Measurements from ENCODE around the gene TOX4. TPM values are rescaled to one million over a fixed set of nuclear protein-coding genes. Genes with fewer than 3 reads are reported as not detected.

The TOX4 gene
- total and polyA plus RNA-seq, 2 of the 8 experiments (the other 6 are each of a cell fraction or from before 2014, with no cell fraction given), result 51.5 to 58.3 TPM

- TF ChIP-seq KDM4A (IDR thresholded peaks at IDR 0.05; ENCODE audit: low read depth, low read length, severe bottlenecking) (peak; percentile 33), TCF12 (IDR thresholded peaks at IDR 0.05; ENCODE audit: low read depth, low read length) (no peak), RAD21 (IDR thresholded peaks at IDR 0.05 in 1 of 2, conservative IDR thresholded peaks at IDR 0.05 in 1 of 2; ENCODE audit: low read depth in 2 of 2, low read length in 2 of 2) (0 out of 4 replicates have a peak, but pooled peaks of 1 of the 2 experiments have one; percentile 4), FOSL1 (IDR thresholded peaks at IDR 0.05; ENCODE audit: insufficient read depth, low read depth, low read length) (no peak), SAP30 (IDR thresholded peaks at IDR 0.05; ENCODE audit: insufficient read depth, insufficient replicate concordance, low read length) (peak; percentile 92), CTBP2 (IDR thresholded peaks at IDR 0.05; ENCODE audit: borderline replicate concordance, insufficient read depth, insufficient read length, low read length) (no peak), TBP (IDR thresholded peaks at IDR 0.05; ENCODE audit: low read depth, low read length) (peak; percentile 67), SUZ12 (IDR thresholded peaks at IDR 0.05; ENCODE audit: low read length) (no peak), ASH2L (IDR thresholded peaks at IDR 0.05; ENCODE audit: low read length) (no peak), EP300 (IDR thresholded peaks at IDR 0.05; ENCODE audit: borderline replicate concordance in 1 of 2, low read depth in 2 of 2, low read length in 2 of 2) (no peak), SP1 (IDR thresholded peaks at IDR 0.05; ENCODE audit: low read depth, low read length) (no peak), ZNF274 (IDR thresholded peaks at IDR 0.05; ENCODE audit: borderline replicate concordance, extremely low read depth, low read length) (no peak), GABPA (IDR thresholded peaks at IDR 0.05; ENCODE audit: borderline replicate concordance, insufficient read depth, low read length) (peak; percentile 93), SIX5 (IDR thresholded peaks at IDR 0.05; ENCODE audit: low read depth, low read length) (peak; percentile 83), TAF1 (IDR thresholded peaks at IDR 0.05; ENCODE audit: low read depth, low read length) (peak; percentile 88), E2F6 (IDR thresholded peaks at IDR 0.05) (peak; percentile 84), RNF2 (IDR thresholded peaks at IDR 0.05; ENCODE audit: borderline replicate concordance, low read depth, low read length, missing control alignments, poor library complexity, severe bottlenecking) (no peak)
These were observed 34.0 kb downstream of the TOX4 start, which contains the start of gene METTL3 (continued) for GRCh38 chr14:21510735-21511657.
